Fibroblast of villous mesenchyme (primary cell): ENCODE measurements around the gene PFKFB1. TPM values are rescaled to one million over a fixed set of nuclear protein-coding genes. Genes with fewer than 3 reads are reported as not detected.
"Not testable (repeated sequence)": the region's sequence is repeated elsewhere in the genome, so short reads cannot be mapped to it uniquely, and the experiment has no call there.

Source experiments
- DNase-seq: peaks from one replicate; pipeline ENCODE4 v3.0.0-alpha.2; 2010; ENCODE audit warnings: low read depth
- H3K4me3 ChIP-seq: 2 replicates; pipeline ENCODE4 v1.5.1; 2011; ENCODE audit warnings: low read depth, mild to moderate bottlenecking, low read length
- total RNA-seq: library from RNA; depleted of rRNA; stranded (reverse); fragments of >200 nt; gene quantifications from 2 replicates; pipeline ENCODE4 v1.2.3, GENCODE V29; 2012
- TF ChIP-seq, protein P1 (sequence below): IDR thresholded peaks from 2 replicates; pipeline ENCODE4 v1.5.1; 2012; ENCODE audit warnings: low read depth, mild to moderate bottlenecking, low read length; ENCODE audit not compliant: insufficient read depth

PFKFB1 gene
- total RNA-seq, 1 donor = under 0.01 TPM

DNA sequence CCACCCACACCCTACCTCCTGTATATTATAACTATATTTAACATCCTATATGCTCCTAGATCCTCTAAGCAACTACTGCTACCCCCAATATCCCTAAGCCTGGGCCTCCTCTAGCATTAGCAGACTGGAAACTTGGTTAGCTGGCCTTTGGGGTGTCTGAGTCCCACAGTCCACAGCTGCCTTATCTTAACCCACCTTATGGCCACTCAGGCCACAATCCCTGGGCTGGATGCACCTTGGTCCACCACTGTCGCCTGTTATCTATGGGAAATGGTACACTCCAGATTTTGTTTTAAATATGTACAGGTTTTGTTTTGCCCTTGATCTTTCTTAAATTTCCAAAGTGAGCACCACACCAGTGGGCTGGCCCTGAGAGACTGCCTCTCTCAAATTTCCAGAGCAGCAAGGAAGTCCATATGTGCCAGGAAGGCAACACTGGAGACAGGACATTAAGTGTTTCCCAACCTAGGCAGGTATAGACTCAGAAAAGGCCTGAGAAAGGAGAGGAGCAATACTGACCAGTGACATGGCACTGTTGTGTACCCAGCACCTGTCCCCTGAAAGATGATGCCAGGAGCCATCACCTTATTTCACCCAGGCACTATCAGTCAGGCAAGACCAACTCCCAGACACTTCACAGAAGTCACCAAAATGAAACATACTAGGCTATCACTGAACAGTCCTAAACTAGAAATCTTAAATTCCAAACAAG lies 921 bp downstream of the PFKFB1 start:
- TF ChIP-seq, protein P1, sequence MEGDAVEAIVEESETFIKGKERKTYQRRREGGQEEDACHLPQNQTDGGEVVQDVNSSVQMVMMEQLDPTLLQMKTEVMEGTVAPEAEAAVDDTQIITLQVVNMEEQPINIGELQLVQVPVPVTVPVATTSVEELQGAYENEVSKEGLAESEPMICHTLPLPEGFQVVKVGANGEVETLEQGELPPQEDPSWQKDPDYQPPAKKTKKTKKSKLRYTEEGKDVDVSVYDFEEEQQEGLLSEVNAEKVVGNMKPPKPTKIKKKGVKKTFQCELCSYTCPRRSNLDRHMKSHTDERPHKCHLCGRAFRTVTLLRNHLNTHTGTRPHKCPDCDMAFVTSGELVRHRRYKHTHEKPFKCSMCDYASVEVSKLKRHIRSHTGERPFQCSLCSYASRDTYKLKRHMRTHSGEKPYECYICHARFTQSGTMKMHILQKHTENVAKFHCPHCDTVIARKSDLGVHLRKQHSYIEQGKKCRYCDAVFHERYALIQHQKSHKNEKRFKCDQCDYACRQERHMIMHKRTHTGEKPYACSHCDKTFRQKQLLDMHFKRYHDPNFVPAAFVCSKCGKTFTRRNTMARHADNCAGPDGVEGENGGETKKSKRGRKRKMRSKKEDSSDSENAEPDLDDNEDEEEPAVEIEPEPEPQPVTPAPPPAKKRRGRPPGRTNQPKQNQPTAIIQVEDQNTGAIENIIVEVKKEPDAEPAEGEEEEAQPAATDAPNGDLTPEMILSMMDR = no peak
- no peak for DNase-seq
- H3K4me3 ChIP-seq = no peak overlapping the region

DNA sequence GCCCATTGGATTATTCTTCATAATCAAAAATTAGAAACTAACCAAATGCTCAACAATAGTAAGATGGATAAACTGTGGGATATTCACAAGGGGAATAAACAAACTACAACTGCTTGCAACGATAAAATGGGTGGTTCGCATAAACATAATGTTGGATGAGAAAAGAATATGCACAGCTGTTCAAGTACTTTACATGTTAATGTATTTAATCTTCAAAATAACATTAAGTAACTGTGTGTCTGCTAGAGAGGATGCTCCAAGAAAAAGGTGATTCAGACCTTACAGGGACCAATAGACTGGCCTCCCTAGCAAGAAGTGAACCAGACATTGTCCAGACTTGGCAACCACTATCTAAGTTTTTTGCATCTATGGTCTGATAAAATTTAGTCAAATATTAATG lies 2.3 kb downstream of the PFKFB1 start:
- H3K4me3 ChIP-seq = no peak overlapping the region
- no peak for DNase-seq
- TF ChIP-seq, protein P1 = no peak

GRCh38 chrX:54983306-54983705 lies 10.7 kb downstream of the PFKFB1 start:
- not testable (repeated sequence) for H3K4me3 ChIP-seq, DNase-seq

DNA sequence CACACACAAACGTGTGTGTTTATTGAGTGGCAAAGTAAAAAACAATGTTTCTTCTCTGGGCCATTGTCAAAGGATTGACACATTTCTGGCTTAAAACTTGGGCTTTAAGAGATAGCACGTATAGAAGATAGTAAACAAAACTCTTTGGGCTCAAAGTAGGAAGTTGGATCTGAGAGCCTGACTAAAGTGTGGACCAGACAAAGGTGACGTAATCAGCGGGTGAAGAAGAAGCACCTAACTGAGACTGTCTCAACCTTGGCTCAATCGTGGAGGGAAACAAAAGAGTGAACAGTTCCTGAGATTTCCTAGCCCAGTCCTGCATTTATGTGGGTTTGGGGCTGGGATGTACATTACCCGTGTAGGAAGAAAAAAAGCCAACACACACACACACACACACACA lies 13.7 kb downstream of the PFKFB1 start:
- TF ChIP-seq, protein P1 = no peak
- no peak overlapping the region for H3K4me3 ChIP-seq
- DNase-seq = no peak

DNA sequence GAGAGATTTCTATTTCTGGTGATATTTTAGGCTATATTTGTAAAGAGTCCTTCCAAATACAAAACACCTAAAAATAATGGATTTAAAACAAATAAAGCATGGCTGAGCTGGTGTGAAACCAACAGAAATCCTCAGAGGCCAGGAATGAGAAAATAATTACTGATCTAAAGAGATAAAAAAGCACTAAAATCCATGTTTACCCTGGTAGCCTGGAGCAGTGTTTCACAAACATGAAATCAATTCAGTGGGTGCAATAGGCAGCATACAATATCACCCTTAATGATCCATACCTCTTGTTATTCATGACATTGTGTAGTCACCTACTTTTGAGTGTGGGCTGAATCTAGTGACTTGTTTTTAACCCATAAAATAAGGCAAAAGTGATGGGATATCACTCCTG lies 14.6 kb downstream of the PFKFB1 start:
- no peak for DNase-seq
- no peak overlapping the region for H3K4me3 ChIP-seq
- TF ChIP-seq, protein P1 = no peak

GRCh38 chrX:54978448-54978847 lies 15.5 kb downstream of the PFKFB1 start:
- TF ChIP-seq, protein P1 = no peak
- no peak overlapping the region for H3K4me3 ChIP-seq
- DNase-seq = no peak

- no peak overlapping the region for H3K4me3 ChIP-seq
- TF ChIP-seq, protein P1 = no peak
- DNase-seq = no peak
Observed at GRCh38 chrX:54977387-54977786, 16.6 kb downstream of the PFKFB1 start.
